Nephron (organoid): ENCODE data around the gene HOXA4.
A peak's percentile ranks its signal among the peaks of the same experiment; 100 is the strongest.

ENCODE experiments used
- H3K27ac Mint-ChIP-seq, 3 experiments: 2 replicates each; pipeline ENCODE4 v1.8.0; 2020; ENCODE audit warnings: mixed read lengths in 3 of 3, mild to moderate bottlenecking in 2 of 3, moderate library complexity in 1 of 3
- H3K27me3 Mint-ChIP-seq: 2 replicates; pipeline ENCODE4 v1.8.0; 2021; ENCODE audit warnings: low read depth, mild to moderate bottlenecking, moderate library complexity, mixed read lengths
- H3K36me3 Mint-ChIP-seq: 2 replicates; pipeline ENCODE4 v1.8.0; 2020; ENCODE audit warnings: low read depth, mixed read lengths
- H3K4me1 Mint-ChIP-seq: 2 replicates; pipeline ENCODE4 v1.8.0; 2020; ENCODE audit warnings: mixed read lengths
- H3K4me3 Mint-ChIP-seq, 3 experiments: 2 replicates each; pipeline ENCODE4 v1.8.0; 2020; ENCODE audit warnings: mild to moderate bottlenecking in 3 of 3, mixed read lengths in 3 of 3, moderate library complexity in 2 of 3
- H3K9me3 Mint-ChIP-seq: 2 replicates; pipeline ENCODE4 v1.8.0; 2020; ENCODE audit warnings: mixed read lengths
- CTCF ChIP-seq, 3 experiments: fragments of 200-600 bp; sonication (generic); IDR thresholded peaks; one replicate each; pipeline ENCODE4 v1.5.0; 2021; ENCODE audit warnings: antibody characterized with exemption in 3 of 3; ENCODE audit not compliant: unreplicated experiment in 3 of 3

HOXA4 gene

GRCh38 chr7:27151931-27152815 is 21.6 kb upstream of the HOXA4 start, which contains the start of gene HOXA3:
Gene HOXA3 (minus strand): TSS chr7:27152583. CDS start chr7:27110640, 41,943 bp downstream.
- no peak for TF ChIP-seq CTCF (IDR thresholded peaks at IDR 0.05; ENCODE audit: unreplicated experiment in 3 of 3)
- Mint-ChIP-seq H3K27me3 (peaks cover 4% of the 10 kb centered on the region), H3K27ac (peak within 1 kb of the TSS; percentile 97 to 100 (median 99)), H3K4me1 (peaks cover 40% of the 10 kb centered on the region), H3K4me3 (peak within 1 kb of the TSS; percentile 95 to 98 (median 96)), H3K36me3 (peaks cover 48% of the 10 kb centered on the region), H3K9me3 (no peaks in the 10 kb centered on the region)

- H3K27ac Mint-ChIP-seq: peak overlapping the region; percentile 97 to 100 (median 99)
- H3K4me1 Mint-ChIP-seq: peaks cover 48% of the 10 kb centered on the region
- peaks cover 3% of the 10 kb centered on the region for H3K27me3 Mint-ChIP-seq
- H3K4me3 Mint-ChIP-seq: peak overlapping the region; percentile 95 to 98 (median 96)
- H3K9me3 Mint-ChIP-seq: no peaks in the 10 kb centered on the region
- no peak for TF ChIP-seq CTCF (IDR thresholded peaks at IDR 0.05; ENCODE audit: unreplicated experiment in 3 of 3)
- H3K36me3 Mint-ChIP-seq: peaks cover 55% of the 10 kb centered on the region
These were observed 20.9 kb upstream of the HOXA4 start for GRCh38 chr7:27151341-27151930.

GRCh38 chr7:27150568-27151340 is 20.2 kb upstream of the HOXA4 start:
- Mint-ChIP-seq H3K4me1 (peaks cover 54% of the 10 kb centered on the region), H3K27me3 (no peaks in the 10 kb centered on the region), H3K27ac (peak overlapping the region; percentile 97 to 100 (median 99)), H3K36me3 (peaks cover 62% of the 10 kb centered on the region), H3K9me3 (no peaks in the 10 kb centered on the region), H3K4me3 (peak overlapping the region; percentile 95 to 98 (median 96))
- TF ChIP-seq CTCF (IDR thresholded peaks at IDR 0.05; ENCODE audit: unreplicated experiment in 3 of 3): peak; percentile 88 to 96 (median 94)

- peaks cover 61% of the 10 kb centered on the region for H3K4me1 Mint-ChIP-seq
- H3K27ac Mint-ChIP-seq: peak overlapping the region; percentile 97 to 100 (median 99)
- H3K27me3 Mint-ChIP-seq: no peaks in the 10 kb centered on the region
- TF ChIP-seq CTCF (IDR thresholded peaks at IDR 0.05; ENCODE audit: unreplicated experiment in 3 of 3): no peak
- H3K36me3 Mint-ChIP-seq: peaks cover 69% of the 10 kb centered on the region
- H3K9me3 Mint-ChIP-seq: no peaks in the 10 kb centered on the region
- H3K4me3 Mint-ChIP-seq: peak overlapping the region; percentile 95 to 98 (median 96)
These were observed 19.4 kb upstream of the HOXA4 start for GRCh38 chr7:27149842-27150567.
